ENCODE results near the gene LRRC47.
"Not testable (repeated sequence)": the region's sequence is repeated elsewhere in the genome, so short reads cannot be mapped to it uniquely, and the experiment has no call there.

LRRC47 gene

GRCh38 chr1:3771108-3772026 is 24.9 kb downstream of the LRRC47 start:
- DNase-seq, result no peak

DNA sequence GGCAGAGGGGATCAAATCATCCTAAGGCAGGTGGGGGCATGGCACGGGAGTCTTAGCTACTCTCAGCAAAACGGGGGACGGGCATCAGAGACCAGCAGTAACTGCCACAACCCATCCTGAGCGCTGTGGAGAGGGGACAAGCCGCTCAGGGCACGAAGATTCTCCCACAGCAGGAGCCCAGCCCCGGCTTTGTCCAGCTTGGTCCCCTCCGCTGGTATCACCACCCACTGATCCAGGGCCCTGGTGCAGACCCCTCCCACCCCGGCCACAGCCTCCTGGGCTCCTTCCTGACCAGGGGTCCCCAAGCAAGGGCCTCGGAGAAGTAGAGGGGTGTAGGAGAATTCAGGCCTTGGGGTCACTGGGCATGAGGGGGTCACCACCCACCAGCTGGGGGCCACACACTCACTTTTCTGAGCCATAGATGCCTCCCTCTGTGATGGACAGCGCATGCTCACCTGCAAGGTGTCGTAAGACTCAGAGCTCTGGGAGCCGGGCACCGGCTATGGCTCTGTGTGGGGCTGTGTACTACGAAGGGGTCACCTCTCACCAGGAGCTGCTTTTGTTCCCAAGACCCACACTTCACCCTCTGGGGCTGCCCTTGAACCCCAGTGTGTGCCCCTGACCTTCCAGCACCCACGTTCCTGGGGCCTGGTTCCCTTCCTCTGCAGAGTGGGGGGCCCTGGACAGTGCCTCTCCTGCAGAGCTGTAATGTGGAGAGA is 26.1 kb downstream of the LRRC47 start:
- no peak for DNase-seq

DNA sequence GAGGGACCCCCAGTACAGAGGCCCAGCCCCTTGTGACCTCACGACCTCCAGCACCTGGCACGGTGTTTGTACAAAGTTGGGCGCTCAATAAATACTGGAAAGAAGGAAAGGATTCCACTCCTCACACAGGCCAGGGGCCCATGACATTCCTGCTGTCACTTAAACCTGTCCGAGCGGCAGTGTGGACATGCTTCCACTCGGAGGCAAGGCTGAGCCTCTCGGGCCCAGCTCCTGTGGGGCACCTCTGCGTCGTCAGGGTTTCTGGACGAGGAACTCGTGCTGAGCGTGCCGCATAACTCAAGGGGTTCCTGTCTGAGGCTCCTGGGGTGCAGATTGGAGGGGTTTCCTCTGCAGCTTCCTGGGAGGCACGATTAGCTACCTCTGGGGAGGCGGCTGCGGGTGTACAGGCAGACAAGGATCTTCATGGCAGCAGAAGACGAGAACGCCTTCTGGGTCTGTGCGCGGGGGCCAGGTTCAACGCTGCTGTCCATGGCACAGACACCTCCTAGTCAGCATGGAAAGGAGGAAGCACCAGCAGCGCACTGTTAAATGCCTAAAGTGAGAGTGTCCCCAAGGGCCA is 27.4 kb downstream of the LRRC47 start:
- DNase-seq, result no peak

DNA sequence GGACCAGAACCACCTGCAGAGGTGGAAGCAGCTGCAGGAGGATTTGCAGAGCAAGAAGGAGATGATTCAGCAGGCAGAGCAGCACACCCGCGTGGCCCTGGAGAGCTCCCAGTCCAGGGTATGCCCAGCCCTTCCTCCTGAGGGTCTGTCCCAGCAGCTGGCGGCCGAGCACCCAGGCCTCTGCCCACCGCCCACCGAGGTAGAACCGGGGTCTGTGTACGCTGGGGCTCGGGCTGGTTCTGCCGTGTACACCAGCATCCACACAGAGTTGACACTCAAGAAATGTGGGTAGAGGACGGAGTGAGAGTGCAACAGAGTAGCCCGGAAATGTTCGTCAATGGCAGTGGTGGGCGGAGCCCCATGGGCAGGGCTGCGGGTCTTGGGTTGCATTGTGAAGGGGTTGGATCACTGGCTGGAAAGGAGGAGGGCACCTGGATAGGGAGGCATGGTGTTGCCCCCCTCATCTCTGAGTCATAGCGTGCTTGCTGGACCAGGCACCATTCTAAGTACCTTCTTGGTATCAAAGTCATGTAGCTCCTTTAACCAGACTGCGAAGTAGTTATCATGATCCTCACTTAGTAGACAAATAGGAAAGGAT is 28.9 kb downstream of the LRRC47 start:
- DNase-seq, result no peak

GRCh38 chr1:3763351-3764125 is 32.8 kb downstream of the LRRC47 start:
- no peak for DNase-seq

GRCh38 chr1:3762873-3763228 is 33.4 kb downstream of the LRRC47 start:
- no peak for DNase-seq

DNA sequence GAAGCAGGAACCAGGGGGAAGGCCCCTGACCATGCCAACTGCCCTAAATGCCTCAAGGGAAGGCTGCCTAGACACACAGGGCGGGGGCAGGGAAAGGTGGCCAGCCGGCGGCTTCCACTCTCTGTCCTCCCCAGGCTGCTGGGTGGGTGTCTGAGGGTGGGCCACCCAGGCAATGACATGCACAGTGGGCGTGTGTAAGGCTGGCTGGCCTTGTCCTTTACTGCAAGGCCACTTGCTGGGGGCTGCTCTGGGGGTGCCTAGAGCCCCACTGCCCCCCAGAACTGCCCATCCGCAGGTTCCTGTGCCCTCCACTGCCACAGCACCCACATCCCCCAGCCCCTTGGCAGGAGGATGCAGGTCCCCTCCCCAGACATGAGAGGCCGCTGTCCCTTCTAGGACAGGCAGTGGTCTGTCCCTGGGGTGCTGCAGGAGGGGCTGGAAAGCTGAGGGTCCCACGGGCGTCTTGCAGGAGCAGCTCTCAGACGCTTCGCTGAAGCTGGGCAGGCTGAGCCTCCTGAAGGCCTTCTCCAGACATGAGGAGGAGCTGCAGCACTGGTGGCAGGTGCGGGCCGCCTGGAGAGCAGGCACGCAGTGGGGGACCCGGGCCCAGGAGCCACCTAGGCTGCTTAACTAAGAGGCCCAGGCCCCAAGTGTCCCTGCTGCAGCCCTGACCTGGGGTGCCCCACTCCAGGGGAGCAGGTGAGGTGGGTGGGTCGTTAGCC is 34.0 kb downstream of the LRRC47 start:
- no peak for DNase-seq

DNA sequence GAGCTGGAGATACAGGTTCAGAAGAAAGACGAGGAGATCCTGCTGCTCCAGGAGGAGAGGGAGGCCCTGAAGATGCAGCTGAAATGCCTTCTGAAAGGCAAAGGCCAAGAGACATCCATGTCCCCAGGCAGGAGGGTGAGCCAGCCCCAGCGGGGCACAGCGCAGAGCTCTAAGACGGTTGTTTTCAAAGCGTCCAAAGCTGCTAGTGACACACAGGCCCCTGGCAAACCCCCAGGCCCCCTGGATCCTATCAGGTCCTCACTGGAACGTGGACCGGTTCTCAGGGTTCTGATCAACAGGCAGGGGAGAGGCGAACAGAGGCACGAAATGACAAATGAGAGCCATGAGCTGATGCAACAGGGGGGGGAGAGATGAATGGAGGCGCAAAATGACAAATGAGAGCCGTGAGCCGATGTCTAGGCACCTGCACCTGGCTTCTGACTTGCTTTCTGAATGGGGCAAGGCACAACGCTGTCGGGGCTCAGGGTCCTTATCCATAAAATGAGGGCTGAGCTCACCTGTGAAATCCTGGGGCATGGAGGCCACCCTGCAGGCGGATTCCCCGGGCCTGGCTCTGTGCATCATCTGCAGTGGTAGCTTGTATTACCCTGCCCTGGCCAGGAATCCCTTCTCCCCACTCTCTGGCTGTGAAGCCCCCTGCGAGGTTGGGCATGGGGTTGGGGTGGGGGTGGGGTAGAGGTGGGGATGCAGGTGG is 34.8 kb downstream of the LRRC47 start:
- DNase-seq, result no peak

- no peak for DNase-seq
Observed at GRCh38 chr1:3759796-3760195, 36.5 kb downstream of the LRRC47 start.

GRCh38 chr1:3759164-3759563 is 37.1 kb downstream of the LRRC47 start:
- DNase-seq, result no peak

GRCh38 chr1:3756394-3756793 is 39.9 kb downstream of the LRRC47 start:
- DNase-seq, result no peak

- DNase-seq, result no peak
Observed at GRCh38 chr1:3753656-3754454, 42.4 kb downstream of the LRRC47 start.

DNA sequence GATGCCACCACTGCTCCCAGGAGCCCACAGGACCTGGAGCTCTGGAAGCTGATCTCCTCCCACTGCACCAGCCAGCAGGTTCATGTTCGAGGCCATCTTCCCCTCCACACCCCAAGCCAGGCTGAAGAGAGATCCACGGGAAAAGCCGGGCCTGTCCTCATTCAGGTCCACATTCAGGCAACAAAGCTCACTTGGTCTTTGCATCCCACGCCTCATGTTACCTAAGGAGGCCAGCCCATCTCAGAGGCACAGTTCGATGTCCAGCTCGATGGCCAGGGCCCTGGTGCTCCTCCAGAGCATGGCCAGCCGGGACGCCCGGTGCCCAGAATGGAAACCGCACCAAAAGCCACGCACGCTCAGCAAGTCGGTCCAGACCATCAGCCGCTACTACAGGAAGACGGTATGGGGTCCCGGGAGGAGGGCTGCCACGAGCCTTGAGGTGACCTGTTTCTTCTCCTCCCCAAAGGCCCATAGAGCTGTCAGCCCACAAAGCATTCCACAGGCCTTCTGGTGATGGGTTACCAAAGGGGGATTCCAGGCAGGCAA is 43.8 kb downstream of the LRRC47 start, which contains the start of gene CCDC27:
CCDC27 (plus strand) TSS at position 51 of the 546 bp plus-strand sequence; CDS start at position 83, 32 bp downstream.
- no peak for DNase-seq

DNA sequence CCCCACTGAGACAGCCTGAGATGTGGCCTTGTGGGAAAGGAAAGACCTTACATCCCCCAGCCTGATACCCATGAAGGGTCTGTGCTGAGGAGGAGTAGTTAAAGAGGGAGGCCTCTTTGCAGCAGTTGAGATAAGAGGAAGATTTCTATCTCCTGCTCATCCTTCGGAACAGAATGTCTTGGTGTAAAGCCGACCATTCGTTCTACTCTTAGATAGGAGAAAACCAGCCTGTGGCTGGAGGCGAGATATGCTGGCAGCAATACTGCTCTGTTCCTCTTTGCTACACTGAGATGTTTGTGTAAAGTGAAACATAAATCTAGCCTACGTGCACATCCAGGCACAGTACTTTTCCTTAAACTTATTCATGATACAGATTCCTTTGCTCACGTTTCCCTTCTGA is 45.6 kb downstream of the LRRC47 start:
- no peak for DNase-seq

- no peak for DNase-seq
Observed at GRCh38 chr1:3749512-3749911, 46.8 kb downstream of the LRRC47 start.

DNA sequence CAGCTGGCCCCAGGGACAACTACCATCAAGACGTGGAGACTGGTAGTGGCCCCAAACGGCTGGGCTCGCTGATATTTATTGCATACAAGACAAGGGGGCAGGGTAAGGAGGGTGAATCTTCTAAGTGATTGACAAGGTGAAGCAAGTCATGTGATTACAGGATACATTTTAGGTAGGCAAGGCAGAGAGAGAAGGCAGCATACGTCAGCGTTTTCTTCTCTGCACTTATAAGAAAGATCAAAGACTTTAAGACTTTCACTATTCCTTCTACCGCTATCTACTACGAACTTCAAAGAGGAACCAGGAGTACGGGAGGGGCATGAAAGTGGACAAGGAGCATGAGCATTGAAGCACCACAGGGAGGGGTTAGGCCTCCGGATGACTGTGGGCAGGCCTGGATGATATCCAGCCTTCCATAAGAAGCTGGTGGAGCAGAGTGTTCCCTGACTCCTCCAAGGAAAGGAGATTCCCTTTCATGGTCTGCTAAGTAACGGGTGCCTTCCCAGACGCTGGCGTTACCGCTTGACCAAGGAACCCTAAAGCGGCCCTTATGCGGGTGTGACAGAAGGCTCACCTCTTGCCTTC is 47.9 kb downstream of the LRRC47 start:
- DNase-seq, result not testable (repeated sequence)

DNA sequence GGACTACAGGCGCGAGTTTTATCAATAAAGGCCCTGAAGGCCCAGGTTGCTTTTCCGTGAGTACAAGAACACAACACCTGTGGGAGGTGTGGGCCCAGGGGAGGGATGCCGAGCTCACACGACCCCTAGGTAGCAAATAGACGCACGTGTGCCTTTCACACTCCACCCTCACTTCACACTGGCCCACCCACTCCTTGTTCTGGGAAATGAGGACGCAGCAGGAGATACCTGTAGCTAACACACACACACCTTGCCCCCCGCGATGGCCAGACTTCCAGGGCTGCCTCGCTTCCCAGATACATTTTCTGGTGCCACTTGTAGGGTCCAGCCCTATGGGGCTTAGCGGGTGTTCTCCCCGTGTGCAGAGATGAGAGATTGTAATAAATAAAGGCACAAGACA is 48.4 kb downstream of the LRRC47 start:
- no peak for DNase-seq

- DNase-seq, result no peak
Observed at GRCh38 chr1:3747522-3747848, 48.8 kb downstream of the LRRC47 start.

GRCh38 chr1:3746830-3747521 is 49.3 kb downstream of the LRRC47 start:
- DNase-seq, result peak; percentile 95
